GM23338 (cell line): ENCODE measurements around the gene CD58.

ENCODE experiments used
- CREB1 ChIP-seq: fragments of 250-450 bp; sonication (Bioruptor Pico); IDR thresholded peaks from 2 replicates; pipeline ENCODE4 v1.5.0; 2020; ENCODE audit warnings: low read depth, mild to moderate bottlenecking, moderate library complexity
- EZH2 ChIP-seq: fragments of 200-600 bp; sonication (generic); IDR thresholded peaks from one replicate; pipeline ENCODE4 v1.8.0; 2017; ENCODE audit warnings: antibody characterized with exemption, mild to moderate bottlenecking, low read depth; ENCODE audit not compliant: unreplicated experiment
- EZH2phosphoT487 ChIP-seq: fragments of 200-600 bp; sonication (generic); IDR thresholded peaks from one replicate; pipeline ENCODE4 v1.8.1; 2018; ENCODE audit warnings: antibody characterized with exemption; ENCODE audit not compliant: unreplicated experiment
- JUNB ChIP-seq: IDR thresholded peaks from one replicate; pipeline ENCODE4 v1.6.1; 2016; ENCODE audit warnings: antibody characterized with exemption; ENCODE audit not compliant: unreplicated experiment
- NANOG ChIP-seq: IDR thresholded peaks from 2 replicates; pipeline ENCODE4 v1.6.1; 2016; ENCODE audit warnings: antibody characterized with exemption, borderline replicate concordance
- POLR2AphosphoS5 ChIP-seq: IDR thresholded peaks from 2 replicates; pipeline ENCODE4 v1.6.1; 2016; ENCODE audit warnings: antibody characterized with exemption, low read depth
- STAT1 ChIP-seq: IDR thresholded peaks from one replicate; pipeline ENCODE4 v1.6.1; 2016; ENCODE audit warnings: antibody characterized with exemption; ENCODE audit not compliant: unreplicated experiment
- ZNF114 ChIP-seq: fragments of 250-450 bp; sonication (Bioruptor Pico); IDR thresholded peaks from 2 replicates; pipeline ENCODE4 v1.5.0; 2020; ENCODE audit warnings: mild to moderate bottlenecking, moderate library complexity
- ZNF331 ChIP-seq: fragments of 250-450 bp; sonication (Bioruptor Pico); IDR thresholded peaks from 2 replicates; pipeline ENCODE4 v1.5.0; 2020; ENCODE audit warnings: low read depth, mild to moderate bottlenecking, moderate library complexity
- TF ChIP-seq, protein P1 (sequence below), 2 experiments: fragments of 200-600 bp in 1 of 2; sonication (generic) in 1 of 2; conservative IDR thresholded peaks; 2 replicates each; pipeline versions ENCODE4 v1.5.1 to v1.6.1; 2016 to 2017; ENCODE audit warnings: antibody characterized with exemption in 2 of 2, low read depth in 2 of 2, mild to moderate bottlenecking in 2 of 2, moderate library complexity in 1 of 2
- TF ChIP-seq, protein P2 (sequence below): IDR thresholded peaks from one replicate; pipeline ENCODE4 v1.6.1; 2018; ENCODE audit warnings: antibody characterized with exemption; ENCODE audit not compliant: unreplicated experiment
- TF ChIP-seq, protein P3 (sequence below): IDR thresholded peaks from 2 replicates; pipeline ENCODE4 v1.6.1; 2016; ENCODE audit warnings: antibody characterized with exemption

DNA sequence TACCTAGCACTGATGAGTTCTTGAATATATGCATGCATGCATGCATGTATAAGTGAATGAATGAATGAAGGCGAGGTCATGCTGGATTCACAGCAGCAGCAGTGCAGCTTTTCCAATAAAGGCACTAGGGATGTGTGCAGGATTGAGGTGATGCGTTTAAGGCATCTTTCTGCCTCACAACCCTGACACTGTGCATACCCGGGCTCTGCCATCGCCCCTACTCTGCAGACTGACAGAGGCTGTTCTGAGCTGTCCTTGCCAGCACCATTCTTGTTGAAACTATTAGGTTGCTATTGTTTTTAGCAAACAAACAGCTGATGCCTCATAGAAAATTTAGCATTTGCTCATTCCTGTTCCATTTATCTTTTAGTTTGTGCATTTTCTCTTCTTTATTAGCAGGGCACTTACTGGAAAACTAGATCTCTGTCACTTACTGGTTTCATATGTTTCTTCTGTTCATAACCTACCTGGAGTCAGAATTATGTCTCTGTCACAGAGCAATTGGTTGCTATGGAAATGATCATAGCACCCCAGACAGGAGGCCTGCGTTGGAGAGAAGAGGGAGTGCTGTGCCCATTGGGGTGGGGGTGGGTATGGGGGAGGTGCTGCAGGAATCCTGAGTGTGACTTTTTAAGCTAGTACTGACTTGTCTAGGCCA lies 79.0 kb downstream of the CD58 start:
- TF ChIP-seq, protein P1, sequence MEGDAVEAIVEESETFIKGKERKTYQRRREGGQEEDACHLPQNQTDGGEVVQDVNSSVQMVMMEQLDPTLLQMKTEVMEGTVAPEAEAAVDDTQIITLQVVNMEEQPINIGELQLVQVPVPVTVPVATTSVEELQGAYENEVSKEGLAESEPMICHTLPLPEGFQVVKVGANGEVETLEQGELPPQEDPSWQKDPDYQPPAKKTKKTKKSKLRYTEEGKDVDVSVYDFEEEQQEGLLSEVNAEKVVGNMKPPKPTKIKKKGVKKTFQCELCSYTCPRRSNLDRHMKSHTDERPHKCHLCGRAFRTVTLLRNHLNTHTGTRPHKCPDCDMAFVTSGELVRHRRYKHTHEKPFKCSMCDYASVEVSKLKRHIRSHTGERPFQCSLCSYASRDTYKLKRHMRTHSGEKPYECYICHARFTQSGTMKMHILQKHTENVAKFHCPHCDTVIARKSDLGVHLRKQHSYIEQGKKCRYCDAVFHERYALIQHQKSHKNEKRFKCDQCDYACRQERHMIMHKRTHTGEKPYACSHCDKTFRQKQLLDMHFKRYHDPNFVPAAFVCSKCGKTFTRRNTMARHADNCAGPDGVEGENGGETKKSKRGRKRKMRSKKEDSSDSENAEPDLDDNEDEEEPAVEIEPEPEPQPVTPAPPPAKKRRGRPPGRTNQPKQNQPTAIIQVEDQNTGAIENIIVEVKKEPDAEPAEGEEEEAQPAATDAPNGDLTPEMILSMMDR (conservative IDR thresholded peaks at IDR 0.05; ENCODE audit: low read depth in 2 of 2) = no peak
- TF ChIP-seq POLR2AphosphoS5 = no peak
- TF ChIP-seq EZH2 = no peak
- TF ChIP-seq, protein P2, sequence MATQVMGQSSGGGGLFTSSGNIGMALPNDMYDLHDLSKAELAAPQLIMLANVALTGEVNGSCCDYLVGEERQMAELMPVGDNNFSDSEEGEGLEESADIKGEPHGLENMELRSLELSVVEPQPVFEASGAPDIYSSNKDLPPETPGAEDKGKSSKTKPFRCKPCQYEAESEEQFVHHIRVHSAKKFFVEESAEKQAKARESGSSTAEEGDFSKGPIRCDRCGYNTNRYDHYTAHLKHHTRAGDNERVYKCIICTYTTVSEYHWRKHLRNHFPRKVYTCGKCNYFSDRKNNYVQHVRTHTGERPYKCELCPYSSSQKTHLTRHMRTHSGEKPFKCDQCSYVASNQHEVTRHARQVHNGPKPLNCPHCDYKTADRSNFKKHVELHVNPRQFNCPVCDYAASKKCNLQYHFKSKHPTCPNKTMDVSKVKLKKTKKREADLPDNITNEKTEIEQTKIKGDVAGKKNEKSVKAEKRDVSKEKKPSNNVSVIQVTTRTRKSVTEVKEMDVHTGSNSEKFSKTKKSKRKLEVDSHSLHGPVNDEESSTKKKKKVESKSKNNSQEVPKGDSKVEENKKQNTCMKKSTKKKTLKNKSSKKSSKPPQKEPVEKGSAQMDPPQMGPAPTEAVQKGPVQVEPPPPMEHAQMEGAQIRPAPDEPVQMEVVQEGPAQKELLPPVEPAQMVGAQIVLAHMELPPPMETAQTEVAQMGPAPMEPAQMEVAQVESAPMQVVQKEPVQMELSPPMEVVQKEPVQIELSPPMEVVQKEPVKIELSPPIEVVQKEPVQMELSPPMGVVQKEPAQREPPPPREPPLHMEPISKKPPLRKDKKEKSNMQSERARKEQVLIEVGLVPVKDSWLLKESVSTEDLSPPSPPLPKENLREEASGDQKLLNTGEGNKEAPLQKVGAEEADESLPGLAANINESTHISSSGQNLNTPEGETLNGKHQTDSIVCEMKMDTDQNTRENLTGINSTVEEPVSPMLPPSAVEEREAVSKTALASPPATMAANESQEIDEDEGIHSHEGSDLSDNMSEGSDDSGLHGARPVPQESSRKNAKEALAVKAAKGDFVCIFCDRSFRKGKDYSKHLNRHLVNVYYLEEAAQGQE = no peak
- TF ChIP-seq ZNF114 (CRISPR knock-in tag) = no peak
- TF ChIP-seq EZH2phosphoT487 = no peak
- TF ChIP-seq CREB1 (CRISPR knock-in tag) = no peak
- TF ChIP-seq STAT1 = no peak
- no peak for TF ChIP-seq NANOG
- TF ChIP-seq, protein P3, sequence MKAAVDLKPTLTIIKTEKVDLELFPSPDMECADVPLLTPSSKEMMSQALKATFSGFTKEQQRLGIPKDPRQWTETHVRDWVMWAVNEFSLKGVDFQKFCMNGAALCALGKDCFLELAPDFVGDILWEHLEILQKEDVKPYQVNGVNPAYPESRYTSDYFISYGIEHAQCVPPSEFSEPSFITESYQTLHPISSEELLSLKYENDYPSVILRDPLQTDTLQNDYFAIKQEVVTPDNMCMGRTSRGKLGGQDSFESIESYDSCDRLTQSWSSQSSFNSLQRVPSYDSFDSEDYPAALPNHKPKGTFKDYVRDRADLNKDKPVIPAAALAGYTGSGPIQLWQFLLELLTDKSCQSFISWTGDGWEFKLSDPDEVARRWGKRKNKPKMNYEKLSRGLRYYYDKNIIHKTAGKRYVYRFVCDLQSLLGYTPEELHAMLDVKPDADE = no peak
- no peak for TF ChIP-seq JUNB
- no peak for TF ChIP-seq ZNF331 (CRISPR knock-in tag)
